ENCODE measurements around the gene SLAMF7. TPM values are rescaled to one million over a fixed set of nuclear protein-coding genes. Genes with fewer than 3 reads are reported as not detected.

SLAMF7 gene
- total and polyA plus RNA-seq, 2 of the 8 experiments (the other 6 are each of a cell fraction or from before 2014, with no cell fraction given) = not detected

DNA sequence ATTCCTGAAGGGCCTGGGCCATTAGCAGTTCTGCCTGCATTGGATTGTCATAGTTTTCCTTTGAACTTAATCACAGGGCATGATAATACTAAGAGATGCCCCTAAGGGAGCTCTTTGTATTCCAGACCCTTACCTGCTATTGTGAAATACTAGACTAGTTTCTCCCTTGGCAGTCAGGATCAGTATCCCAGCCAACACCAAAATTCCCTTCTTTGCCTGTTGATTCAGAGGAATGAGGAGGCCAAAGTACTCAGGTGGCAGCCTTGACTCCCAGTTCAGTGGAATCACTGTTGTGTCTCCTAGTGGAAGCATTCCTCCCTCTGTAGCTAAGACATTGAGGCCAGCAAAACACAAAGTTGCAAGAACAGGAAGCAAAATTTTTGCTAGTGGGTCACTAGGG is 20.7 kb downstream of the SLAMF7 start (continued):
- no peak for TF ChIP-seq TAF1 (IDR thresholded peaks at IDR 0.05; ENCODE audit: low read depth, low read length)

Measured in H1 (cell line).